PFSK-1 (cell line): ENCODE measurements around the gene SCGB1A1.

Experiments used
- FOXP2 ChIP-seq: optimal IDR thresholded peaks from 2 replicates; pipeline ENCODE3; 2011; ENCODE audit warnings: borderline replicate concordance, control low read depth, inconsistent platforms; ENCODE audit not compliant: insufficient read depth; ENCODE audit errors: extremely low read length, extremely low read depth
- POLR2AphosphoS5 ChIP-seq: IDR thresholded peaks from 2 replicates; pipeline ENCODE4 v1.6.1; 2012; ENCODE audit warnings: low read depth, mild to moderate bottlenecking, control low read depth, low read length, moderate library complexity
- SIN3A ChIP-seq: IDR thresholded peaks from 2 replicates; pipeline ENCODE4 v1.6.1; 2012; ENCODE audit warnings: mild to moderate bottlenecking, low read length, moderate library complexity, borderline replicate concordance; ENCODE audit not compliant: insufficient read depth
- TAF1 ChIP-seq: IDR thresholded peaks from 2 replicates; pipeline ENCODE4 v1.6.1; 2012; ENCODE audit warnings: low read length, control low read depth, borderline replicate concordance; ENCODE audit not compliant: insufficient read depth
- TF ChIP-seq, protein P1 (sequence below), 2 experiments: IDR thresholded peaks; 2 replicates each; pipeline versions ENCODE4 v1.6.1 to v1.8.0; 2011 to 2012; ENCODE audit warnings: low read depth in 2 of 2, low read length in 2 of 2, control low read depth in 1 of 2, inconsistent platforms in 1 of 2, mild to moderate bottlenecking in 1 of 2, moderate library complexity in 1 of 2; ENCODE audit not compliant: insufficient read depth in 1 of 2

SCGB1A1 gene

DNA sequence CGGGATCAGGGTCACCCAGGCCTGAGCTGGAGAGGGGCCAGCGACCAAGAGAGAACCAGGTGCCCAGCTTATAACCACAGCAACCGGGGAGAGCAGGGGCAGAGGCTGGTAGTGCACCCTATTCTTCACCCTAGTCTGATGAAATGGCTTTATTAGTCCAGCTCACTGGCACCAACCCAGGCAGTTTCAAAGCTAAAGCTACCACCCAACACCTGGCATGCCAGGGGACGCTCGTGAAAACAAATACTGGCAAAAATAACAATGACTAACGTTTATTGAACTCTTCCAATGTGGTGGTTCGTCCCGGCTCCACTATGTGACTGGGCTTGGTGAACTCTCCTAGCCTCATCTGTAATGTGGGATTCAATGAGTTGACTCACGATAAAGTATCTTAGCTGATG lies 30.6 kb downstream of the SCGB1A1 start:
- TF ChIP-seq SIN3A (no peak), POLR2AphosphoS5 (no peak), FOXP2 (no peak)

DNA sequence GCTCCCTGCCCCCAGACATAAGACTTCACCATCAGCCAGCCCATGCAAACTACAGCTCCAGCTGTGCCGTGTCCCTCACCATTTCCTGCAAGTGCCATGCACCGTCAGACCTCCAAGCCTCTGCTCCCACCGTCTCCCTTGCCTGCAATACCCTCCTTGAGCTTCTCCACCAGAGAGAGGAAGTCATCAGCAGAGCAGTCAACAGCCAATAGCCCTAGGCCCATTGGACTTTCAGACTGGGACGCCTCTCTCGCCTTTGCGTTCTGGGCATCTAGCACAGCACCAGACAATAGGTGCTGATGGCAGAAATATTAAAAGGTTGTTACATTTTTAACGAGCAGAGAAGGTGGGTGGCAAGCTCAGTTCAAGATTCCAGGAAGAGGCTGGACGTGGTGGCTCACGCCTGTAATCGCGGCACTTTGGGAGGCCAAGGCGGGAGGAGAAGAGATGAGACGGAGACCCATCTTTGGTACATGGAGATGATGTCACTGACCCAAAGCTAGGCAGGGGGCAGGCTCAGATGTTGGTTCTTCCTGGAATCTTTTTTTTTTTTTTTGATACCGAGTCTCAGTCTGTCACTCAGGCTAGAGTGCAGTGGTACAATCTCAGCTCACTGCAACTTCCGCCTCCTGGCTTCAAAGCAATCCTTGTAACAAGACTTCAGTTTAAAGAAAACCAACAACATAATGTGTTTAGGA lies 31.9 kb downstream of the SCGB1A1 start:
- no peak for TF ChIP-seq POLR2AphosphoS5
- no peak for TF ChIP-seq TAF1
- TF ChIP-seq, protein P1, sequence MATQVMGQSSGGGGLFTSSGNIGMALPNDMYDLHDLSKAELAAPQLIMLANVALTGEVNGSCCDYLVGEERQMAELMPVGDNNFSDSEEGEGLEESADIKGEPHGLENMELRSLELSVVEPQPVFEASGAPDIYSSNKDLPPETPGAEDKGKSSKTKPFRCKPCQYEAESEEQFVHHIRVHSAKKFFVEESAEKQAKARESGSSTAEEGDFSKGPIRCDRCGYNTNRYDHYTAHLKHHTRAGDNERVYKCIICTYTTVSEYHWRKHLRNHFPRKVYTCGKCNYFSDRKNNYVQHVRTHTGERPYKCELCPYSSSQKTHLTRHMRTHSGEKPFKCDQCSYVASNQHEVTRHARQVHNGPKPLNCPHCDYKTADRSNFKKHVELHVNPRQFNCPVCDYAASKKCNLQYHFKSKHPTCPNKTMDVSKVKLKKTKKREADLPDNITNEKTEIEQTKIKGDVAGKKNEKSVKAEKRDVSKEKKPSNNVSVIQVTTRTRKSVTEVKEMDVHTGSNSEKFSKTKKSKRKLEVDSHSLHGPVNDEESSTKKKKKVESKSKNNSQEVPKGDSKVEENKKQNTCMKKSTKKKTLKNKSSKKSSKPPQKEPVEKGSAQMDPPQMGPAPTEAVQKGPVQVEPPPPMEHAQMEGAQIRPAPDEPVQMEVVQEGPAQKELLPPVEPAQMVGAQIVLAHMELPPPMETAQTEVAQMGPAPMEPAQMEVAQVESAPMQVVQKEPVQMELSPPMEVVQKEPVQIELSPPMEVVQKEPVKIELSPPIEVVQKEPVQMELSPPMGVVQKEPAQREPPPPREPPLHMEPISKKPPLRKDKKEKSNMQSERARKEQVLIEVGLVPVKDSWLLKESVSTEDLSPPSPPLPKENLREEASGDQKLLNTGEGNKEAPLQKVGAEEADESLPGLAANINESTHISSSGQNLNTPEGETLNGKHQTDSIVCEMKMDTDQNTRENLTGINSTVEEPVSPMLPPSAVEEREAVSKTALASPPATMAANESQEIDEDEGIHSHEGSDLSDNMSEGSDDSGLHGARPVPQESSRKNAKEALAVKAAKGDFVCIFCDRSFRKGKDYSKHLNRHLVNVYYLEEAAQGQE (IDR thresholded peaks at IDR 0.05; ENCODE audit: insufficient read depth in 1 of 2, low read depth in 2 of 2, low read length in 2 of 2), result no peak

DNA sequence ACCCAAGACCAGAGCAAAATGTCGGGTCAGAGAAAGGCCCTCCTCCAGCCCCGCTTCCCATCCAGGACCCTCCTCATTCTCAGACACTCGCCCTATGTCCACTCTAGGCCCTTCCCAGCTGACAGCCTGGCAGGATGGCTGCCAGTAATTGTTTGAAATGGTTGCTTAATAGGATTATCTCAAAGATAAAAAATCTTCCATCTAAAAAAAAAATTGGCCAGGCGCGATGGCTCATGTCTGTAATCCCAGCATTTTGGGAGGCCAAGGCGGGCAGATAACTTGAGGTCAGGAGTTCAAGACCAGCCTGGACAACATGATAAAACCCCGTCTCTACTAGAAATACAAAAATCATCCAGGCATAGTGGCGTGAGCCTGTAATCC lies 32.4 kb downstream of the SCGB1A1 start:
- TF ChIP-seq, protein P1 (IDR thresholded peaks at IDR 0.05; ENCODE audit: insufficient read depth in 1 of 2, low read depth in 2 of 2, low read length in 2 of 2), result no peak
- TF ChIP-seq POLR2AphosphoS5, result no peak
- TF ChIP-seq TAF1, result no peak
- no peak for TF ChIP-seq FOXP2

DNA sequence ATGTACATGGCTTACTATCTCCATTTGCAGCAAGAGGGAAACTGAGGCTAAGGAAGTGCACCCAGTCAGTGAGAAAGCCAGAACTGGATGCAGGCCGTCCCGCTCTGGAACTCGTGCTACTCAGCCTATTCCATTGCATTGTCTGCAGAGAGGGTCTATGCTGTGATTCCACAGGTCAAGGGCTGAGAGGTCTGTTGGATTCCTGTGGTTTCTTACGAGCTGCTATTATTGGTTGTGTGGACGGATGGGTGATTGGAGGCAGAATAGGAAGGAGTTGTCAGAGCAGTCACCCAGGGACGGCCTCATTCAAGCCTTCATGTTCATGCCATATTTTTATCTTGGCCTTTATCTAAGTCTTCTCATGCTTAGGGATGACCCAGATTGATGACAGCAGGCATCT lies 33.4 kb downstream of the SCGB1A1 start:
- no peak for TF ChIP-seq SIN3A
- no peak for TF ChIP-seq FOXP2
- no peak for TF ChIP-seq POLR2AphosphoS5
- TF ChIP-seq, protein P1 (IDR thresholded peaks at IDR 0.05; ENCODE audit: insufficient read depth in 1 of 2, low read depth in 2 of 2, low read length in 2 of 2), result no peak
- TF ChIP-seq TAF1, result no peak

DNA sequence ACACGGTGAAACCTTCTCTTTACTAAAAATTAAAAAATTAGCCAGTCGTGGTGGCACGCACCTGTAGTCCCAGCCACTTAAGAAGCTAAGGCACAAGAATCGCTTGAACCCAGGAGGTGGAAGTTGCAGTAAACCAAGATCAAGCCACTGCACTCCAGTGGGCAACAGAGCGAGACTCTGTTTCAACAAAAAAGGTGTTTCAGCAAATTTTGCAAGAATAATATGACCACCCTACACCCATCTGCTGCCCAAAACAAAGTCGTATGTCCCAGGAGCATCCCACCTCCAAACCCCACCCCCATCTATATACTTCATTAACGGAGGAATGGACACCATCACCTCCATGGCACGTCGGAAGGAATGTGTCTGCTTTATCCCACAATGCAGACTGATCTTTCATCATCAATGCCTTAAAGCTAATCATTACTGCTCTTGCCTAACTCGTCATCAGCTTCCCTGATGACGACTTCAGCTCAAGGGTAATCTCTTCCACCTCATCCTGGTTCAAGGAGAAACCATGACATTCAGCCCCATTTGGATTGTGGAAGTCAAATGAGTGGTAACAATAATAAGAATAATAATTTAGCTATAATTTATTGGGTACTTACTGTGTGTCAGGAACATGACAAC lies 34.1 kb downstream of the SCGB1A1 start:
- TF ChIP-seq SIN3A (no peak), POLR2AphosphoS5 (no peak), TAF1 (no peak), FOXP2 (no peak)
- TF ChIP-seq, protein P1 (IDR thresholded peaks at IDR 0.05; ENCODE audit: insufficient read depth in 1 of 2, low read depth in 2 of 2, low read length in 2 of 2), result no peak
